ENCODE measurements around the gene FAM200B.

FAM200B gene

GRCh38 chr4:15702941-15703403, 21.3 kb downstream of the FAM200B start, which contains the start of gene BST1:
Gene BST1, plus strand, starts transcription at chr4:15703065. Its CDS starts 80 bp downstream, at chr4:15703145.
- Mint-ChIP-seq H3K27ac (peak within 1 kb of the TSS; percentile 13), H3K27me3 (peaks cover 9% of the 10 kb centered on the region)

DNA sequence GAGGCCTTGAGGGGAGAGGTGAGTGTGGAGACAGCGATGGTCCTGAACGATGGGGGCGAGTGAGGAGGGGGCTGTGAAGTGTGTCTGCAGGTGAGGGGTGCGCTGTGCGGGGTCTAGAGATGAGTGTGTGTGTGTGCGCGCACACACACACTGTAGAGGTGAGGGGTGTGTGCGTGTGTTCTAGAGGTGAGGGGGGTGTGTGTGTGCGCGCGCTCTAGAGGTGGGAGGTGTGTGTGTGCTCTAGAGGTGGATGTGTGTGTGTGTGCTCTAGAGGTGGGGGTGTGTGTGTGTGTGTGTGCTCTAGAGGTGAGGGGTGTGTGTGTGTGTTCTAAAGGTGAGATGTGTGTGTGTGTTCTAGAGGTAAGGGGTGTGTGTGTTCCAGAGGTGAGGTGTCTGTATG, 21.8 kb downstream of the FAM200B start:
- Mint-ChIP-seq H3K4me1 (ENCODE audit: low read depth) (peaks cover 12% of the 10 kb centered on the region), H3K36me3 (no peaks in the 10 kb centered on the region), H3K27me3 (peaks cover 9% of the 10 kb centered on the region), H3K4me3 (peak overlapping the region; percentile 82), H3K9me3 (ENCODE audit: low read depth) (no peaks in the 10 kb centered on the region), H3K27ac (no peak overlapping the region)

More at GRCh38 chr4:15702941-15703403, 21.3 kb downstream of the FAM200B start, which contains the start of gene BST1:
- Mint-ChIP-seq H3K4me3 (peak within 1 kb of the TSS; percentile 88), H3K4me1 (ENCODE audit: low read depth) (peaks cover 12% of the 10 kb centered on the region), H3K9me3 (ENCODE audit: low read depth) (no peaks in the 10 kb centered on the region), H3K36me3 (no peaks in the 10 kb centered on the region)

GRCh38 chr4:15704129-15704528, 22.5 kb downstream of the FAM200B start:
- Mint-ChIP-seq H3K4me1 (ENCODE audit: low read depth) (peaks cover 12% of the 10 kb centered on the region), H3K9me3 (ENCODE audit: low read depth) (no peaks in the 10 kb centered on the region), H3K4me3 (peak overlapping the region; percentile 82), H3K27me3 (peaks cover 8% of the 10 kb centered on the region), H3K36me3 (no peaks in the 10 kb centered on the region), H3K27ac (no peak overlapping the region)

DNA sequence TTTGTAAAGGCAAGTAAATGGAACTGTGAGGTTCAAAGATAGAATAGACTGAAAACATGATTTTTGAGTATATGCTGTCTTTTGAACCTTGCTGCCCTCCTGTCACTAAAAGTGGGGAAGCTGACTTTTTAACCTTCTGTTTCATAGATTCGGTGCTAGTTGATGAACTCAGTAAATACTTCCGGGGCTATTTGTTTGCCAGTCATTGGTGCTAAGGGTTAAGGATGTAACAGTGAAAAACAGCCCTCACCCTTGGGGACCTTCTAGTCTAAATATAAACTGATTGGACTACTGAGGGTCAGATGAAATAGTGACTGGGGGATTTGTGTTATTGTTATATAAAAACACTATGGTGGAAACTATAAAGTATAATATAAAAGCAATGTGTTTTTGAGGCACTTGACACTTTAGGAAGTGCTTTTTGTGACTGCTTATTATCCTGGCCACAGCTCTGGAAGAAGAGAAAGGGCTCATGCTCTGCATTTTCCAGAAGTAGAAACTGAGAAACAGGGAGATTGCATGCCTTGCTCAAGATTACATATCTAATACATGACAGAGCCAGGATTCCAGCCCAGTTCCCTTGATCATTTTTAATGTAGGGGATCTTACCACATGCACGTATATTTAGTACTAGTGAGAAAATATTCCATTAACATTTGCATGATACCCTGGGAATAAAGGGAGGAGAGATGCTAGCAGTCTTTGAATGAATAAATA, 25.2 kb downstream of the FAM200B start:
- Mint-ChIP-seq H3K4me3 (no peak overlapping the region), H3K27ac (no peak overlapping the region), H3K4me1 (ENCODE audit: low read depth) (peaks cover 12% of the 10 kb centered on the region), H3K36me3 (no peaks in the 10 kb centered on the region), H3K9me3 (ENCODE audit: low read depth) (no peaks in the 10 kb centered on the region), H3K27me3 (no peaks in the 10 kb centered on the region)

DNA sequence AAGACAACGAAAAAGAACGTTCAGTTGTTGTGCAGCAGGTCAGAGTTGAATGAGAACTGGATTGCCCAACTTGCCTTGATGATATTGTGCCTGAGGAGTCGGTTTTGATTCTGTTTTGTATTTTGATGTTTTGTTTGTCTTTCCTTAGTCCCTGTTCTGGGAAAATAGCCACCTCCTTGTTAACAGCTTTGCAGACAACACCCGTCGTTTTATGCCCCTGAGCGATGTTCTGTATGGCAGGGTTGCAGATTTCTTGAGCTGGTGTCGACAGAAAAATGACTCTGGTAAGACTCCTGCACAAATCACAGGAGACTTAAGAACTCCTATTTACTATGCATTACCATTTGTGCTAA, 25.7 kb downstream of the FAM200B start:
- Mint-ChIP-seq H3K36me3 (no peaks in the 10 kb centered on the region), H3K4me3 (no peak overlapping the region), H3K4me1 (ENCODE audit: low read depth) (peaks cover 8% of the 10 kb centered on the region), H3K27ac (no peak overlapping the region), H3K9me3 (ENCODE audit: low read depth) (no peaks in the 10 kb centered on the region), H3K27me3 (no peaks in the 10 kb centered on the region)

GRCh38 chr4:15711762-15712161, 30.1 kb downstream of the FAM200B start:
- Mint-ChIP-seq H3K36me3 (peaks cover 2% of the 10 kb centered on the region), H3K4me3 (no peak overlapping the region), H3K27me3 (no peaks in the 10 kb centered on the region), H3K9me3 (ENCODE audit: low read depth) (no peaks in the 10 kb centered on the region), H3K4me1 (ENCODE audit: low read depth) (no peaks in the 10 kb centered on the region), H3K27ac (no peak overlapping the region)

GRCh38 chr4:15712214-15712613, 30.6 kb downstream of the FAM200B start:
- Mint-ChIP-seq H3K4me3 (no peak overlapping the region), H3K27me3 (no peaks in the 10 kb centered on the region), H3K27ac (no peak overlapping the region), H3K36me3 (peaks cover 2% of the 10 kb centered on the region), H3K4me1 (ENCODE audit: low read depth) (no peaks in the 10 kb centered on the region), H3K9me3 (ENCODE audit: low read depth) (no peaks in the 10 kb centered on the region)

GRCh38 chr4:15714141-15714540, 32.5 kb downstream of the FAM200B start:
- H3K4me1 Mint-ChIP-seq (ENCODE audit: low read depth): no peaks in the 10 kb centered on the region
- peaks cover 2% of the 10 kb centered on the region for H3K36me3 Mint-ChIP-seq
- H3K4me3 Mint-ChIP-seq: no peak overlapping the region
- H3K27me3 Mint-ChIP-seq: no peaks in the 10 kb centered on the region
- H3K9me3 Mint-ChIP-seq (ENCODE audit: low read depth): no peaks in the 10 kb centered on the region
- no peak overlapping the region for H3K27ac Mint-ChIP-seq

- H3K9me3 Mint-ChIP-seq (ENCODE audit: low read depth): no peaks in the 10 kb centered on the region
- no peaks in the 10 kb centered on the region for H3K27me3 Mint-ChIP-seq
- peaks cover 2% of the 10 kb centered on the region for H3K36me3 Mint-ChIP-seq
- no peak overlapping the region for H3K4me3 Mint-ChIP-seq
- H3K4me1 Mint-ChIP-seq (ENCODE audit: low read depth): no peaks in the 10 kb centered on the region
- H3K27ac Mint-ChIP-seq: no peak overlapping the region
These were observed 33.2 kb downstream of the FAM200B start for GRCh38 chr4:15714646-15715435.

DNA sequence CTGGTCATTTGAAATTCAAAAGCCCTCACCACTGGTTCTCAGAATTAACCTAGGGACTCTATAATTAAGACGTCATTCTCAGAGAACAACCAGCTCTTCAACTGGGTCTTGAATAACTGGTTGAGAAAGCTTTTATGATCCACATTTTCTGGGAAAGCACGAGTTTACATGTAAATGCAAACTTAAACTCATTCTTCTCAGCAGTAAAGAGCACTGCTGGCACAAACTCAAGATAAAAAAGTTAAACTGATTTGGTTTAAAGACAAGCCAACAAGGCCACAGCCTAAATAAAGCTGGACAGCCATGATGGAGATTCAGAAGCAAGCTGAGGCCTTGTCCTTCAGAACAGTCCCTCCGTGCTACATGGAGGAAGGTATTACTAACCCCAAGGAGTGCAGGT, 34.5 kb downstream of the FAM200B start:
- H3K36me3 Mint-ChIP-seq: peaks cover 2% of the 10 kb centered on the region
- H3K4me3 Mint-ChIP-seq: no peak overlapping the region
- H3K9me3 Mint-ChIP-seq (ENCODE audit: low read depth): no peaks in the 10 kb centered on the region
- H3K27ac Mint-ChIP-seq: no peak overlapping the region
- no peaks in the 10 kb centered on the region for H3K4me1 Mint-ChIP-seq (ENCODE audit: low read depth)
- H3K27me3 Mint-ChIP-seq: no peaks in the 10 kb centered on the region

DNA sequence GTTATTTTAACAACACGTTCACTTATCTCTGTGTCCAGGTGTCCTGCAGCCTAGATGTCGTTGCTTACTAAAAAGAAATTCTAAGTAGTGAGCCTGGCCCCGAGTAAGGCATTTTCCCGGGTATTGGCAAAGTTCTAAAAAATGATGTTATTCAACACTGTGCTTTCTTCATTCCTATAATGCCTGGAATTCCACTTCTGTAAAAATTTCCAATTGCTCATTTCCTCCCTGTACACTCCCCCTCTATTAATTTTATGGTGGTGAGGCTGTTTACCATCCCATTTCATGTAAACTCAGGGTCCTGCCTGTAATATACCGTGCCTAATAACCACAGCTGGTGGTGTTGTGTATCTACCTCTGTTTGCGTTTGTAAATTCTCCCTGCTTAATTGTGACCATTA, 35.5 kb downstream of the FAM200B start:
- Mint-ChIP-seq H3K4me1 (ENCODE audit: low read depth) (no peaks in the 10 kb centered on the region), H3K27ac (no peak overlapping the region), H3K27me3 (no peaks in the 10 kb centered on the region), H3K36me3 (peaks cover 2% of the 10 kb centered on the region), H3K9me3 (ENCODE audit: low read depth) (no peaks in the 10 kb centered on the region), H3K4me3 (no peak overlapping the region)

GRCh38 chr4:15717657-15718416, 36.2 kb downstream of the FAM200B start:
- no peaks in the 10 kb centered on the region for H3K4me1 Mint-ChIP-seq (ENCODE audit: low read depth)
- H3K9me3 Mint-ChIP-seq (ENCODE audit: low read depth): no peaks in the 10 kb centered on the region
- no peak overlapping the region for H3K4me3 Mint-ChIP-seq
- H3K36me3 Mint-ChIP-seq: peaks cover under 1% of the 10 kb centered on the region
- H3K27ac Mint-ChIP-seq: no peak overlapping the region
- H3K27me3 Mint-ChIP-seq: no peaks in the 10 kb centered on the region

GRCh38 chr4:15718465-15718864, 36.8 kb downstream of the FAM200B start:
- no peaks in the 10 kb centered on the region for H3K27me3 Mint-ChIP-seq
- H3K36me3 Mint-ChIP-seq: no peaks in the 10 kb centered on the region
- H3K4me3 Mint-ChIP-seq: no peak overlapping the region
- H3K9me3 Mint-ChIP-seq (ENCODE audit: low read depth): no peaks in the 10 kb centered on the region
- no peak overlapping the region for H3K27ac Mint-ChIP-seq
- no peaks in the 10 kb centered on the region for H3K4me1 Mint-ChIP-seq (ENCODE audit: low read depth)

- Mint-ChIP-seq H3K36me3 (no peaks in the 10 kb centered on the region), H3K4me3 (no peak overlapping the region), H3K9me3 (ENCODE audit: low read depth) (no peaks in the 10 kb centered on the region), H3K4me1 (ENCODE audit: low read depth) (no peaks in the 10 kb centered on the region), H3K27ac (no peak overlapping the region), H3K27me3 (no peaks in the 10 kb centered on the region)
These were observed 37.3 kb downstream of the FAM200B start for GRCh38 chr4:15718959-15719358.

GRCh38 chr4:15719506-15719905, 37.9 kb downstream of the FAM200B start:
- H3K4me1 Mint-ChIP-seq (ENCODE audit: low read depth): no peaks in the 10 kb centered on the region
- no peaks in the 10 kb centered on the region for H3K9me3 Mint-ChIP-seq (ENCODE audit: low read depth)
- no peaks in the 10 kb centered on the region for H3K36me3 Mint-ChIP-seq
- H3K4me3 Mint-ChIP-seq: no peak overlapping the region
- H3K27ac Mint-ChIP-seq: no peak overlapping the region
- H3K27me3 Mint-ChIP-seq: no peaks in the 10 kb centered on the region

All from activated naive CD8-positive, alpha-beta T cell (primary cell).